ELR (cell line): ENCODE data around the gene LRRC38.

Experiments used
- DNase-seq: peaks from one replicate; pipeline ENCODE4 v3.0.0-alpha.2; 2015; ENCODE audit warnings: low read depth

LRRC38 gene

DNA sequence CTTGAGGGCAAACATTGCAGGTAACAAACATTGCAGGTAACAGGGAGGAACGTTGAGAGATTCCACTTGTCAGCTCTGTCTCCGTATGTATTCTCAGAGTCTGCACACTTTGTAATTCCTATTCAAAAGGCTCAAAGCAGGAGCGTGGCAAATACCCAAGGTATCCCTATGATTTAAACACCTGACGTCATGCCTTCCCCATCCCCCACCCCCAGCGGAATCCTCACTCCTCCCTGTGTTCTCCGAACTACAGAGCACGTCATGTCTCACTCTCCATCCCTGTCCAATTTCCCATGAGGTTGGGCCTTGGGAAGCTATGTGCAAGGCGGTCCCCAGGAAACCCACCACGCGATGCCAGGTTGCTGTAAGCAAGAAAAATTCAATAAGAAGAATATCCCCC lies 2.8 kb upstream of the LRRC38 start:
- DNase-seq = no peak

GRCh38 chr1:13514821-13515220 lies 1.0 kb upstream of the LRRC38 start:
- no peak for DNase-seq

DNA sequence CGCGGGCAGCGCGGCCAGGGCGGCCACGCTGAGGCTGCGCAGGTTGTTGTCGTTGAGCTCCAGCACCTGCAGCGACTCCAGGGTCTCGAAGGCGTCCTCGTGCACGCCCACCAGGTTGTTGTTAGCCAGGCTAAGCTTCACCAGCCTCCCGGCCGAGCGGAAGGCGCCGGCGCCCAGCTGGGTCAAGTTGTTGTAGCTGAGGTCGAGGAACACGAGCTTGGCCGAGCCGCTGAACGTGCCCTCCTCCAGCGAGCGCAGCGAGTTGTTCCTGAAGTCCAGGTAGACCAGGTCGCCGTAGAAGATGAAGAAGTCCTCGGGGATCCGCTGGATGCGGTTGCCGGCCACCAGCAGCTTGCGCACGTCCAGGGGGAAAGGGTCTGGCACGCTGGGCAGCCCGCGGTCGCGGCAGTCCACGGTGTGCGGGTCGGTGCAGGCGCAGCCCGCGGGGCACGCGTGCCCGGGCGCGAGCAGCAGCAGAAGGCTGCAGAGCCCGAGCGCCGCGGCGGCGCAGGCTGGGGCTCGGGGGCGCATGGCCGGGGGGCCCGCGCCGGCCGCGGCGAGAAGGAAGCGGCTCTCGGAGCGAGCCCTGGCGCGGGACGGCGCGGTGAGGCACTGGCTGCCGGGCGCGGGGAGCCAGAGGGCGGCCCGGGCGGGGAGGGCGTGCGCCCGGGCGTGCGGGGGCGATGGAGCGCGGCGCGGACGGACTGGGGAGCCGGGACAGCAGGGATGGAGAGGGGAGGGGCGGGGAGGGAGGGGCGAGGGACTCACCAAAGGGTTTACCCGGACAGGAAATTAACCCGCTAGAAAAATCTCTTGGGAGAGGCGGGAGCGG lies 524 bp downstream of the LRRC38 start:
- DNase-seq = no peak

GRCh38 chr1:13512472-13512871 lies 1.3 kb downstream of the LRRC38 start:
- no peak for DNase-seq

GRCh38 chr1:13510499-13510898 lies 3.3 kb downstream of the LRRC38 start:
- DNase-seq = no peak

GRCh38 chr1:13507075-13507474 lies 6.7 kb downstream of the LRRC38 start:
- no peak for DNase-seq

- no peak for DNase-seq
These were observed 8.8 kb downstream of the LRRC38 start for GRCh38 chr1:13505020-13505419.

GRCh38 chr1:13500806-13501205 lies 13.0 kb downstream of the LRRC38 start:
- no peak for DNase-seq

DNA sequence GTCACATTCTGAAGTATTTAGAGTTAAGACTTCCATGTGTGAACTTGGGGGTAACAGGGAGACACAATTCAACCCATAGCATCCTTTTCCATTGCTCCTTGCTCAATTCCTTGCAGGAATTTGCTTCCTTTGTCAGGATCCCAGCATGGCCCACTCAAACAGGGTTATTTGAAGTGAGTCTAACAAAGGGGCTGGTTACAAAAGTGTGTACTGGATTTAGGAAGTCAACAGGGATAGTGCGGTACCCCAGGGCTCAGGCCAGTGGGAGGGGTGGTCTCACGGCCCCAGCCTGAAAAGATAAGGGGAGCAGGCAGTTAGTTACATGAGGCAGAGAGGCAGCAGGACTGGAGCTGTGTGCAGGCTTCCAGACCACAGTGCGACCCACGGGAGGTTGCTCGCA lies 14.4 kb downstream of the LRRC38 start:
- no peak for DNase-seq

GRCh38 chr1:13498553-13498952 lies 15.2 kb downstream of the LRRC38 start:
- no peak for DNase-seq

GRCh38 chr1:13495186-13495585 lies 18.6 kb downstream of the LRRC38 start:
- DNase-seq = no peak

- no peak for DNase-seq
These were observed 19.1 kb downstream of the LRRC38 start for GRCh38 chr1:13494712-13495111.

GRCh38 chr1:13494025-13494424 lies 19.8 kb downstream of the LRRC38 start:
- no peak for DNase-seq

DNA sequence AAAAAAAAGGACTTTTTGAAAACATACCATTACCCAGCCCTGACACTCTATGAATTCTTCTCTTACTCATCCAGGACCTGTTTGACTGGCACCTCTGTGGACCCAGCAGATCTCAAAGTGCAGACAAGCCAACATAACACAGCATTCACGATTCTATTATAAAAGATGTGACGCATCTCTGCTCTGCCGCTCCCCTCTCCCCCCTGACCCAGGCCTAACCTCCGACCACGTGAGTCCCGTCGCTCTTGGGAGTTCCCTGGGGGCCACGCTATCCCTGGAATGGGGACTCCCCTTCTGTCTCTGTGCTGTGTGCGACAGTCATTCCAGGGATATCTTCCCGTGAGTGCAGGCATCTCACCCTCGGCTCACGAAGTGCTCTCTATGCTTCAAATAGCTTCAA lies 21.1 kb downstream of the LRRC38 start:
- DNase-seq = no peak

- no peak for DNase-seq
These were observed 25.8 kb downstream of the LRRC38 start for GRCh38 chr1:13487957-13488356.

GRCh38 chr1:13487143-13487868 lies 26.5 kb downstream of the LRRC38 start:
- no peak for DNase-seq

- DNase-seq = no peak
These were observed 29.9 kb downstream of the LRRC38 start for GRCh38 chr1:13483946-13484345.

GRCh38 chr1:13482600-13482999 lies 31.2 kb downstream of the LRRC38 start:
- DNase-seq = no peak

GRCh38 chr1:13479171-13479856 lies 34.5 kb downstream of the LRRC38 start:
- DNase-seq = no peak

- DNase-seq = no peak
These were observed 35.1 kb downstream of the LRRC38 start for GRCh38 chr1:13478692-13479091.

DNA sequence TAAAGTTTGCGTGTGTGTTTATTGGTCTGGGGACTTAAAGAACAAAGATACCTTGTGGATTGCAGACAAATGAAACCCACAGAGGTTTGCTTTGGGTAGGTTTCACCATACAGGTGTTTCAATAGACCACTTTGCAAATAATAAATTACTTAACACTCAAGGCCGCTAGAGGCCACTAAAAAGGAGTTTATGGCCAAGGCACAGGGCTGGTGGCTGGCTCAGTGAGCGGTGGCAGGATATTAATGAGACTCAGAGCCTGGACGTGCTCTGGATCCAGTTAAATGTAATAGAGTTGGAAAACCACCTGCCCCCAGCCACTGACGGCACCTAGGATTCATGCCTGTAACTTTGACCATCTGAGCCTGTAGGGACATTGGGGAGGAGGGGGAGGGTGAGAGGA lies 44.5 kb downstream of the LRRC38 start:
- no peak for DNase-seq

GRCh38 chr1:13465515-13465914 lies 48.3 kb downstream of the LRRC38 start:
- no peak for DNase-seq

DNA sequence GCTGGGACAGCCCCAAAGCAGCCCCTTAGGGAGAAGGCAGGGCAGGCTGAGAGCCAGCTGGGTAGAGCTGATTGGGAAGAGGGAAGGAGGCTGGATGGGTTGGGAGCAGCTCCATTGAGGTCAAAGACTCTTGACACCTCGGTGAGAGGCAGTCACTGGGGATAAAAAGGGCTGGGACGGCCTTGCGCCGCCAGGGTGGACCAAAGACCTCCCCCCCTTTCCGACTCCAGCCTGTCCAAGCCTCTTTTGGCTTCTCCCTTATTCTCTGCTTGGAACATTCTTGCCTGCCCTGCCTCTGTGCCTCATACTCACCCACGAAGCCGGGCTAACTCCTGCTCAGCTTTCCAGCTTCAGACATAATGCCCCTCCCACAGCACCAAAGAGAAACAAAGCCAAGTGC lies 51.1 kb downstream of the LRRC38 start:
- no peak for DNase-seq
